NCI-H146 (cell line): Measurements from ENCODE around the gene CAMTA1.
A peak's percentile ranks its signal among the peaks of the same experiment; 100 is the strongest.
"Not testable (repeated sequence)": the region's sequence is repeated elsewhere in the genome, so short reads cannot be mapped to it uniquely, and the experiment has no call there.

Source experiments
- DNase-seq: peaks from one replicate; lab custom pipeline; 2025; lab: John Stamatoyannopoulos, UW

The CAMTA1 gene

DNA sequence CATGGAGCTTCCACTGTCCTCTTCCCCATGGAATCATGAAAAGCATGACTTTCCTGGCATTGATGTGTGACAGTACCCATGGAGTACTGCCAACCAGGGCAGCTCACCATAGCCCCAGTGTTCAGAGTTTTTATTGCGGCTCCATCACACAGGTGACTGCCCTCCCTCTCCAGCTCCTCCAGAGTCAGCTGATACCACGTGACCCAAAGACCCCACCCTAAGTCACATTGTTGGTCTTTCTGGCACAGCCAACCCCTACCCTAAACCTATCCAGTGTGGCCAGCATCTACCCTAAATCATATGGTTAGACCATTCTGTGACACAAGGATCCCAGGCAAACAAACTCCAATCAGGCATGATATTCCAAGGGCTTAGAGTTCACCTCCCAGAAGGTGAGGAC is 908.4 kb downstream of the CAMTA1 start:
- no peak for DNase-seq

DNA sequence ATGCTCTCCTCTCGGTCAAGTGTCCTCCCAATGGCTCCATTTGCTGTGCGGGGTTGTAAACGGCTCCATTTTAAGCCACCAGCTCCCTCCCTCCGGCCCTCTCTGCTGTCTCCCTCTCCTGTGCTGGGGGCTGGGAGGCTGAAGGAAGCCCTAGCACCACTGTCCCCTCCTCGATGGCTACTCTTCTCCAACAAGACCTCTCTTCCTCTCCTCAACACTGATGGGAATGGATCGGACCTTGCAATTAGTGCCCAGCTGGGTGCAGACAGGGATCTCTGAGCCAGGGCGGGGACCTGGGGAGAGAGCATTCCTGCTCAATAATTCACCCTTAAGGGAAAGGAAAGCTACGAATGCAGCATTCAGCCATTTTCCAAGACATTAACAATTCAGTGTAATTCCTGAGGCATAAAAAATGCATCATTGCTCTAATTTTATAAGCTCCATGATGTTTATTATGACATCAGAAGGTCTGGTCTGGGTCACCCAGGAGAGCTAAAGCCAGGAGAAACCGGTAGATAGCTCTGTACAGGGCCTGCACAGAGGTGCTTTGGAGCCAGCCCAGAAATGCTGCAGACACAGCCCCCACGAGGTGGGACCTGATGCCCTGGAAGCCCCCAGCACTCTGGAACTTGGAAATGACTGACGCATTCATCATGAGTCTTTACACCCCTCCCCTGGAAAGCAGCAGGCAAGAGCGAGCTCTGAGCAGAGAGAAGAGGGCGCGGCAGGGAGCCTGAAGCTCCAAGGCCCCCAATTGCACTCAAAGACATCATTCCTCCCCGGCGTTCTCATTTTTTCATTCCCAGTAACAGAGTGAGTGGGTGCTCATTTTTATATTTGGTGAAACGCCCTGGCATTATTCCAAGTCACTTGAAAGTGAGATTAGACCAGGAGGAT is 909.6 kb downstream of the CAMTA1 start:
- DNase-seq, result no peak

DNA sequence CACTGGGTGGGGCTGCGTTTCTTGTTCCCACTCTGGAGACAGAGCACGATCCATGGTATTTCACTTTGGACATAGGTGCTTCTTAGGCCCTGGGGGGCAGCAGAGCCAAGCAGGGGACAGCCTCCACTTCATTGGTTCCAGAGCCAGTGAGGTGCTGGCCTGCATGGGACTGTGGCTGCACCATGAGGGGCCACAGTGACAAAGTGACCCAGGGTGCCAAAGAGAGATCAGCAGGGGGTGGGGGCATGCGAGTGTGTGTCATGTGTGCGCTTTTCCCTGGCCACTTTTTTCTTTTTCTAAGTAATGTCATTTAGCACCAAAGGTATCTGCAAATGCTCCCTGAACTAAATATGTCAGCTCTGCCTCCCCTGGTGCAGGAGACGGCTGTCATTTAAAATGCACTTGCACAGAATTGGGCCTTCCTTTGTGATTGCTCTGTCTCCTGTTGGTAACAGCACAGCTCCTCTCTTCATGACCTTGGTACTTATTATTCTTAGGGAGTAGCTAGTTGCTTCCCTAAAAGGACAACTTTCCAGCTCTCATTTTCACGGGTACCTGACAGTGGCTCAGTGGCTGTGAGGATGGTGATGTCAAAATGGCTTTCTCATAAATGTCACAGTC is 910.4 kb downstream of the CAMTA1 start:
- no peak for DNase-seq

DNA sequence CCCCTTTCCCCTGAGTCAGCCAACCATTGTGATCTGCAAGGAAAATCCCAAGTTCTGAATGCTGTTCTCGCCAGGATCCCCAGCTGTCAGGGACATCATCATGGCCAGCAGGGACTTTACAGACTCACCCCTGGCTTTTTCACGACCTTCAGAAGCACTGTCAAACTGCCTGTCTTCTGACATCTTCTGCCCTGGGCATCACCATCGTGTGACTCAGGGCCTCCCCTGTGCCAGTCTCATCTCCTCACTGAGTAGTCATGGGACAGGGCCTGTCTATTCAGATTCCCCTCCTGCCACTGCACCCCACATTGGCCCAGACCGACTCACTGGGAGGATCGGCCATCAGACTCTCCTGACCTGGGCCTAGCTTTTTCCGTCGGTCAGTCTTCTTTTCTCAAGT is 913.4 kb downstream of the CAMTA1 start:
- no peak for DNase-seq

DNA sequence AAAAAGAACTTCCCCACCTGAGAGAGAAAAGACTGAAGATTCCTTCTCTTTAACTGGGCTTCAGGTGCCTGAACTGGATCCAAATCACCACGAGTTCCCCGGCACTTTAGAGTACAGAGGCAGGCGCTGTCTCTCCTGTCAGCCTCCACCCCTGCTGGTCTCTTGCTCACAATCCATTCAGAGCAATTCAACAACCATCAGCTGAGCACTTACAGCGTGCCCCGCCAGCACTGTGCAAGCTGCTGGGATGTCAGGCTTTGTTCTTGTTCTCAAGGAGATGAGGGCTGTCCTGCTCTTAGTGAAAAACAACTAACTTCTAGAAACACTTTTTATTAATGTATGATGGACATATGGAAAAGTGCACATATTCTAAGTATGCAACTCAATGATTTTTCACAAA is 917.1 kb downstream of the CAMTA1 start:
- DNase-seq, result peak; percentile 58

DNA sequence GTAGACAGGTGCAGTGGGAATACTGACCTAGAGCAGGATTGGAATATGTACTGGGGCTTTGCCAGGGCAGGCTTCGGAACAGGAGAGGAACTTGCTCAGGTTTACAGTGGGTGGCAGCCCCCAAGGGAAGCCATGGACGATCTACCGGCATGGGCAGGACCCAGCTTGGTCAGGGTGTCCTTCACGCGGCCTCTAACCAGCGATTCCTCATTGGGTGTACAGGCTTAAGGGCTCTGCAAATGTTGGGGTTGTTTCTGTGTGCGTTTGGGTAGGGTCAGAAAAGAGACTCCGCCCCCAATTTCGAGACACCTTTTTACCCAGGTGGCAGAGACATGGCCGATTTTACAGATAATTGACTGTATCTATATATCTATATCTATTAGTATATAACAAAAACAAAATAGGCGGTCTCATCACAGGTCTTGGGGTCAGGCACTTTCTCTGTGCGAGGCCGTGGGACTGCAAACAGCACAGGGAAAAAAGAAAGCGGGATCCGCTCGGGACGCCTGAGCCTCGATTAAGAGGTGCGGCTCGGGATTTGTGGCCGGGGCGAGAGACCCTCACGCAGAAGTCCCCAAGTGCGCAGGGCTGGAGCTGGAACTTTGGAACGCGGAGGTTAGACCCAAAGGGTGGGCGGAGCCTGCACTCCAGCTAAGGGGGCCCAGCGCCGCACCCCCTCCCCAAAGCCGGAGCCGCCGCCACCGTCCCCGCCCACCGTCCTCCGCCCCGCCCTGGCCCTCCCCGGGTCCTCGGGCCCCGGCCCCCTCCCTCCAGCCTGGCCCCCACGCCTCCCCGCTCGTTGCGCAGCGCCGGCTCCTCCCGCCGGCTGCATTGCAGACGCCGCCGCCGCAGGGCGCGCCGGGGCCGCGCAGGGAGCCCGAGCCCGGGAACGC is 918.3 kb downstream of the CAMTA1 start:
- peak; percentile 58 for DNase-seq

DNA sequence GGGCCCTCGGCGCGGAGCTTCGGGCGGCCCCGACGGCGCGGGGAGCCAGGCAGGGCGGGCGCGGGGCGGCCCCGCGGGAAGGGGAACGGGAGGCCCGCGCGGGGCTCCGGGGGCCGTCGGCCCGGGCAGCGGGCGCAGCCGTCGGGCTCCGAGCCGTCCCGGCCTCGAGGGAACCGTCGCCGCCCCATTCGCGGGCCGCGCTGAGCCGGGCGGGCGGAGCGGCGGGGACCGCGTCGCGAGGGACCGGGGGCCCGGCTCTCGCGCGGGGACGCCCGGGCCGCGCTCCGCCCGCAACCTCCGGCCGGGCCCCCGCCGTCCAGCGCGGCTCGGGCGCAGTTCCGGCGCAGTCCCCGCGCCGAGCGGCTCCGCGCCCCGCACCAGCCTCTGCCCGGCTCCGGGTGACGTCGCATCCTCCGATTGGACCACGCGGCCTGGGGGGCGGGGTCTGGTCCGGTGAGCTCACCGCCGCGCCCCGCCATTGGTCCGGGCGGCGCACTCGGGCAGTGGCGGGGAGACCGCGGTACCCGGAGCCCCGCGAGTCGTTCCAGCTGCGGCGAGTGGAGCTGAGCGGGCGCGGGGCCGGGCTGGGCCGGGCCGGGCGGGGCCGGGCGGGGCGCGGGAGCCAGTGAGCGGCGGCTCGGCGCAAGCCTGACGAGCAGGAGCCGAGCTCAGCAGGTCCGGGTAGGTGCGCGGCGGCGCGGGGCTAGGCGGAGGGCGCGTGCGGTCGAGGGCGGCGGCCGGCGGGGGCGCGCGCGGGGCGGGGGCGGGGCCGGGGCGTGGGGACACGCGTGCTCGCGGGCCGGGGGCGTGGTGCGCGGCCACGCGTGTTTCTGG is 919.2 kb downstream of the CAMTA1 start:
- DNase-seq, result peak; percentile 90

DNA sequence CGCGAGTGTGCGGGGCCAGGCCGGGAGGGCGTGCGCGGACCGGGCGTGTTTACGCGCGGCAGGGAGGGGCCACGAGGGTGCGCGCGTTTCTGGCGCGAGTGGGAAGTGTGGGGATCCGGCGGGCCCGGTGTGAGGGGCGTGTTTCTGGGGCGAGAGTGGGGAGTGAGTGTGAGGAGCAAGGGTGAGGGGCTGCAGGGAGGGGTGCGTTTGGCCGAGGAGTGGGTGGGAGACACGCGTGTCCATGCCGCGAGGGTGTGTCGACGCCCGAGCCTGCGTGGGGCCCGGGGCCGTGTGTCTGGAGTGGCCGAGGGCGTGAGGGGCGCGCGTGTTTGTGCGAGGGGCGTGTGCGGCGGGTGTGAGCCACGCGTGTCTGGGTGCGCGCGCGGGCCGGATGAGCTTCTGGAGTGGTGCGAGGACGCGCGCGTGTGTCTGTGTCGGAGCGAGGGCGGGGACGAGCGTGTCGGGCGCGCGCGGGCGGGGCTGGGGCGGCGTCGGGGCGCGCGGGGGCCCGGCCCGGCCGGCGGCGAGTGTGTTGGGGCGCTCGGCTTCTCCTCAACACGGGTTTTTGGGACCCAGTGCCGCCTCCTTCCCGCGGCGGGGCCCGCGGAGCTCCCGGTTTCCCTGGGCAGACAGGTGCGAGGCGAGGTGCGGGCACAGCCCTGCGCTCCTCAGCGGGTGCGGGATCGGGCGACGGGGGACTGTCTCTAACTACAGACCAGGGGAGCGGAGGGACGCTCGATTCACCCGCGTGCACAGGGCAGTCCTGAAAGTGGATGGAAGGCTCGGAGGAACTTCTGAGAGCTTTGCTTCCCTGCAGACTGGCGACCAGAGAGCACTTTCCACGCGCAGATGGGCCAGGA is 920.0 kb downstream of the CAMTA1 start:
- peak; percentile 3 for DNase-seq

DNA sequence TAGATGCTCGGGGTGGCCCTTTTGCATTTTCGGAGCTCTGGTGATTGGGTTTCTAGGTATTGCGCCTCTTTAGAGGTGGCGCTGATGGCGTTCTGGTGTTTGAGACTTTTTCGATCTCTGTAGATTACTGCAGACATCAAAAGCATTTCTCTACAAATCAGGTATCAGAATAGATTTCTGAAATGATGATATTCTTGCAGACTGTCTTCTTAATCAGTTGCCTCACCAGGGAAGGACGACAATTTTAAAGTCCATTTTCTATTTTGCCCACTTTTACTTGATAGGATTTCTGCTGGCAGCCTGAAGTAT is 920.6 kb downstream of the CAMTA1 start:
- no peak for DNase-seq

DNA sequence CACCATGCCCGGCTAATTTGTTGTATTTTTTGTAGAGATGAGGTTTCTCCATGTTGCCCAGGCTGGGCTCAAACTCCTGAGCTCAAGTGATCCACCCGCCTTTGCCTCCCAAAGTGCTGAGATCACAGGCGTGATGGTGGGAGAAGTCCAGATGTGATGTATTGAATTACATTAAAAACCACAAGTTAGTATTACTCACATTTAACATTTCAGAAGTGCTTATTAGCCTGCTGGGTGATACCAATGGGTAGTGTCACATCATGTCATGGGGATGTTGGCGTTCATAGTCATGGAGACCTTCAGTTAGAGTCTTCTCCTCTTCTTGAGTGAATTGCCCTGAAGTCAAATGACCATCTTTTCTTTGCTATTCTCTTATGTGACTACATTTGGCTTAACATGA is 922.3 kb downstream of the CAMTA1 start:
- no peak for DNase-seq

DNA sequence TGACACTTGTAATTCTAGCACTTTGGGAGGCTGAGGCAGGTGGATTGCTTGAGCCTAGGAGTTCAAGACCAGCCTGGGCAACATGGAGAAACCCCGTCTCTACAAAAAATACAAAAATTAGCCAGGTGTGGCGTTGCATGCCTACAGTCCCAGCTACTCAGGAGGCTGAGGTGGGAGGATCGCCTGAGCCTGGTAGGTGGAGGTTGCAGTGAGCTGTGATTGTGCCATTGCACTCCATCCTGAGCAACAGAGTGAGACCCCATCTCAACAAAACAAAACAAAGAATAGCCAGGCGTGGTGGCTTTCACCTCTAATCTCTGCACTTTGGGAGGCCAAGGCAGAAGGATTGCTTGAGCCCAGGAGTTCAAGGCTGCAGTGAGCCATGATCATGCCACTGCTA is 922.8 kb downstream of the CAMTA1 start:
- DNase-seq, result not testable (repeated sequence)

DNA sequence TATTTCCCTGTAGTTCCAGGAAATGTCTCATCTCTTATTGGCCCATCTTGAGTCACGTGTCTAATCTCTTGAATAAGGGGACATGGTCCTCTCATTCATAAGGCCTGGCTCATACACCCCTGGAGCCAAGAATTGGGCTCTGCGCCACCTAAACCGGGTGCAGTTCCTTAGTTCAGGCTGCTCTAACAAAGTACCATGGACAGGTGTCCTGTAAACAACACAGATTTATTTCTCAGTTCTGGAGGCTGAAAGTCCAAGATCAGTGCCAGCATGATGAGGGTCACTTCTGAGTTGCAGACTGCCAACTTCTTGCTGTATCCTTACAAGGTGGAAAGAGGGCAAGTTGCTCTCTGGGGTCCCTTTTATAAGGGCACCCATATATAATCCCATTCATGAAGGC is 925.6 kb downstream of the CAMTA1 start:
- DNase-seq, result no peak

DNA sequence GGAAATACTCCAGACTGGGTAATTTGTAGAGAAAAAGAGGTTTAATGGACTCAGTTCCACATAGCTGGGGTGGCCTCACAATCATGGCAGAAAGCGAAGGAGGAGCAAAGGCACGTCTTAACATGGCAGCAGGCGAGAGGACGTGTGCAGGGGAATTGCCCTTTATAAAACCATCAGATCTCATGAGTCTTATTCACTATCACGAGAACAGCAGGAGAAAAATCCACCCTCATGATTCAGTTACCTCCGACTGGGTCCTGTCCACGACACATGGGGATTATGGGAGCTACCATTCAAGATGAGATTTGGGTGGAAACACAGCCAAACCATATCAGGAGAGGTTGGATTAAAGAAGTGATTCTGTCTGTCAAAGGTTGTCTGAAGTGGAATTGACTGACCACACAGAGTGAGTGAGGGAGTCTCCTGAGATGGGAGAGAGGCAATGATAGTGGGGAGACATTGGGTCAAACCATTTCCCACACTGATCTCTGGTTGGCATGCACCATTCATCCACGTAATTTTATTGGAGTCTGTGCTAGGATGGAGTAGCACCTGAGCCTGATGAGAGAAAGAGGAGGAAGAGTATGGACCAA is 927.6 kb downstream of the CAMTA1 start:
- DNase-seq, result no peak

DNA sequence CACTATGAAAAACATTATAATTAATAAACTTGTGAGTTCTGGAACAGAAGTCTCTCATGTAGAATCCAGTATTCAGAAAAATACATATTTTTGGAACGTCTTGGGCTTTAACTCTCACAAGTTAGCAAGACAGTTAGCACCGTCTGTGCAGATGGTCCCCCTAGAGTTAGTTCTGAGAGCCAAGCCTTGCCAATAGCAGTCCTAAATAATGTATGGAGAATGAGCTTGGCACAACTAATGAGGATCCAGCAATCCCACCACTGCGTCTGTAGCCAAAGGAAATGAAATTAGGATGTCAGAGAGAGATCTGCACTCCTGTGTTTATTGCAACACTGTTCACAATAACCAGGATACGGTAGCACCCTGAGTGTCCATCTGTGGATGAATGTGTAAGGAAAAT is 931.3 kb downstream of the CAMTA1 start:
- no peak for DNase-seq

DNA sequence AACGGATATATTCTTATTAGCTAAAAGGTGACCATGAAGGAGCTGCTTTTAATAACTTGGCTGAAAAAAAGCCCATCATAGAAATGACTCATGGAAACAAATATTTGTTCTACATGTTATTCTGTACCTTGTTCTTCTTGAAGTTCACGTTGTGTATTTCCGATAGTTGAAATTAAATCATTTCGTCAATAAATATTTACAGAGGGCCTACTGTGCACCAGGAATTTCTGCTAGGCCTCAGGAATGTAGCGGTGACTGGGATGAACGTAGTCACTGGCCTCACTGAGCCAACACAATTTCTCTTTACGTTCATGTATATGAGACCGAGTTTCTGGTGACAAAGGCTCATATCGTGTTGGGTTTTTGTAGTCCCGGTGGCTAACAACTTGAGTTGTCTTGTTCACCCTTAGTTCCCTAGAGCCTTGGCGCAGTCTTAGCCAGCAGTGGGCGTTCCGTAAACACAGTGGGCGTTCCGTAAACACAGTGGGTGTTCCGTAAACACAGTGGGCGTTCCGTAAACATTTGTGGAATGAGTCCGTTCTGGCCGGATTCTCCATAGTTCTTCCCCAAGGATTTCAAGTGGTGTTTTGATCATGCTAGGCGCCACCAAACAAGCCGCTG is 932.6 kb downstream of the CAMTA1 start:
- no peak for DNase-seq

DNA sequence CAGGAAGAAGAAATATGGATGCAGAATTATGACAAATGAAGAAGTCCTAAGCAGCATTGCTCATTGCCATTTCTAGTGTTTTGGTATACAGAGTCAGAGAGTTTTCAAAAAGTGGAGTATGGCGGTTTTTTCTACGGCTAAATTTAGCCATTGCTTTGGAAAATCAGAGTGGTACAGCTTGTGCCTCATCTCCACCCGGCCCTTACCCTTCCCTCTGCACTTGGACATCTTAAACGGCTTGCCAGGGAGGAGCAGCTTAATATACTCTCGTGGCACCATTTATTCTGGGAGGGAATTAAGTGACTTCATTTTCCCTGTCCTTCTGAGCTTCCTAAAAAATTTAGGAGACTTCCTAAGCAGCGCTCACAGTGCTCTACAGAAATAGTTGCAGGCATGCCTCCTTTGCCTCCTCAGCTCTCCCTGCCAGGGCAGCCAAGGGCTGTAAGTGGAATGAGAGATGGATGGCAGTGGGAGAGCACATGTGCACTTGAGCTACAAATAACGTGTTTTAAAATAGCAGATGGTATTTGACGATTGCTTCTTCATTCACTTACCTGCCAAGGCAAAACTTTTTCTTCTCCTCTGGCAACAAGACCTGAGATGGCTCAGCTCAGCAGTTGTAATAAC is 934.3 kb downstream of the CAMTA1 start:
- DNase-seq, result no peak

DNA sequence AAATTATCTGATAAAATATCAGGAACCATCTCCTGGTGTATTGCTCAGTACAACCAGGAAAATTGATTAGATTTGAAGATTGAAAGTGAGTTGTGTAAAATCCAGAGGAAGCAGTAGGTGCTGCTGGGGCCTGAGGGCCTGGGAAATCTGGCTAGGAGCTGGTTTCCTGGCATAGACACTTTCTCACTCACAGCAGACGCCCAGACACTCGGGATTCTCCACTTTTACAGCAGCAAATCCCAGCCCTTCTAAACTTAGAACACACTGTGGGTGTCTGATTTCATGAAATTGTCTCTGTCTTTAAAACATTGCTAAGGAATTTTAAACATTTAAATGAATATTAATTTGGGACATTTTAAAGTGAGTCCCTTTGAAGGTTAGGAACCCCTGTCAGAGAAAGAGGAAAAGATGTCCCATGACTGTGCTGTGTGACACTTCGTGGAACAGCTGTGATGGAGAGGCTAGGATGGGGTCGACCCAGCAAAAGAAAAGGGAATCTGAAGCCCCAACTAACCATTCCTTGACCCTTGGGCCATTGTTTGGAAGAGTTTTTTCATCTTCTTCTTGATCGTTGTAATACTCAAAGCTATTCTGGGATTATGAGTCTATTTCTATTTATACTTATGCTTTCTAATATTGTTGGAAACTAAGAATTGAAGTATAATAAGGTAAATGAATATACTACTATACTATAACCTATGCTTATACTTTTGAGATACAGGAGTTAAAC is 936.9 kb downstream of the CAMTA1 start:
- no peak for DNase-seq

DNA sequence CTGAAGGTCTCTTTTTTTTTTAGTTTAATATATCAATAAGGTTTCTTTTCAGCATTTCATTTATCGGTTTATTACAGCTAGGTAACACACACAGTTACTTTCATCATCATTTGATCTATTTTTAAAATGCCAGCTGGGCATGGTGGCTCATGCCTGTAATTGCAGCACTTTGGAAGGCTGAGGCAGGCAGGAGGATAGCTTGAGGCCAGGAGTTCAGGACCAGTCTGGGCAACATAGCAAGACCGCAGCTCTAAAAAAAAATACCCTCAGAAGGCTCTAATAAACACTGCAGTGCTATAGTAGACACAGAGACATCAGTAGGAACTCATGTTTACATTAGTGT is 937.4 kb downstream of the CAMTA1 start:
- DNase-seq, result no peak

DNA sequence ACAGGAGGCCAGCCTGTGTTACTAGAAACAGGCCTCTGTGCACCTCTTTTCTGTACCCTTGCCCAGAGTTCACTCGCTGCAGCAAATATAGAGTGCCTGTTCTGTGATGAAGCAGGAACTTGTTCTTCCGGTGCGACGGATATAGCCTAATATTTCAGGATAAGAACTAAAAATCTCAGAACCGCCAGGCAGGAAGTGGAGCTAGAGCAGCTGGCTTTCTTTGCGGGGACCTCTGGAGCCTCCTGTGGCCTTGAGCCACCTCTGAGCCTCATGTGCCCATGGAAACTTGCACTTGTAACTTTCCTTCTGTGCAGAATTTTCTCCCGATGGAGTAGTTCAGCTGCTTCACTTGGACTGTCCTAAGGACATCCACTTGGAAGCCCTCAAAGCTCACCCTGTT is 941.4 kb downstream of the CAMTA1 start:
- DNase-seq, result no peak
